GM18867 (cell line): ENCODE measurements around the gene LMX1A.

ENCODE experiments used
- ATAC-seq: cut with Tn5 transposase; IDR thresholded peaks from one replicate; pipeline ENCODE4 v1.9.1; 2021; ENCODE audit warnings: mild to moderate bottlenecking, moderate library complexity; ENCODE audit not compliant: unreplicated experiment

LMX1A gene

DNA sequence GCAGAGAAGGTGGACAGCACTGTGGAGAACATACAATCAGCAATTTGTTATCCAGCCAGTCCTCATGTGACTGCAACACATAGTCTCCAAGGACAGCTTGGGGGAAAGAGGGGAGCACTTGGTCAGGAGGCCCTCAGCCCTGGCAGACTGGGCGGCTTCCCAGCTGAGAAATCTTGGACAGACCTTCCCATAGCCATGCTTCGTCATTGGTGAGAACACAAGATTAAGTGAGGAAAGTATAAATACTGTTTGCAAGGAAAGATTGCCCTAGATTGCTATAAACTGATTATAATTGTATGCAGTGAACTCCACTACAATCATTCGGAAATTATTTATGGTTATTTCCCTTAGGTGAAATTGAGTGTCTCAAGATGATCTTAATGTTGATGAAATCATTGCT, 131.5 kb downstream of the LMX1A start:
- no peak for ATAC-seq

DNA sequence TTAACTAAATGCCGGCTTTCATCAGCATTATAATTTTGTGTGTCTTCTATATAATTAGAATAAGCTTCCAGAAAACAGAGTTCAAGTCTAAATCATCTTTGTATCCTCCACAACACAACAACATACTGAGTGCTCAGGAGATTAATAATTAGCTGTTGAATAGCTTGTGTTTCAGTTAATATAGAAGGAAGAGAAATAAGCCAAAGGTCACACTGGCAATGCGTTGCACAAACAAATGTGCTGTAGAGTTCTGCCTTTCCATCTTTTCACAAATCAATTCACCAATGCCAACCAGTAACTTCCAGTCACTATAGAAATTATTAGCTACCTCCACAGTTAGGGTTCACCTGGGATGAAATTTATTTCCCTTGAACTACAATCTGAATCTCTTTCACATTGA, 132.0 kb downstream of the LMX1A start:
- ATAC-seq, result no peak

DNA sequence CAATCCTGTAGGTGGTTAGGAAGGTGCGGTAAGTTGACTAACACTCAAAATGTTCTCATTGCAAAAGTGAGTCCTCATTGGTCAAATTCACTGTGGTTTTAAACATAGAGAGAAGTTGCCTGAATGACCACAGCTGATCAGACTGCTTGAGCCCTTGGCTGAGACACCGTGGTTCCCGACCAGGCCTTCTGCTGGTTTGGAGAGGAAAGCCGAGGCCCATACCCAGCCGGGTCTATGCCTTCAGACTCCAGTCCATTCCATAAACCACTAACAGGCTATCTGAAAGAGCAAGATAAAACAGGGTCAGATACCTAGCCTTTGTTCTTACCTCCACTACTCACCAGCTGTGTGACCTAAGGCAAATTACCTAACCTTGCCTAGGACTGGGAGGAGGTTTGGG, 133.9 kb downstream of the LMX1A start:
- no peak for ATAC-seq

DNA sequence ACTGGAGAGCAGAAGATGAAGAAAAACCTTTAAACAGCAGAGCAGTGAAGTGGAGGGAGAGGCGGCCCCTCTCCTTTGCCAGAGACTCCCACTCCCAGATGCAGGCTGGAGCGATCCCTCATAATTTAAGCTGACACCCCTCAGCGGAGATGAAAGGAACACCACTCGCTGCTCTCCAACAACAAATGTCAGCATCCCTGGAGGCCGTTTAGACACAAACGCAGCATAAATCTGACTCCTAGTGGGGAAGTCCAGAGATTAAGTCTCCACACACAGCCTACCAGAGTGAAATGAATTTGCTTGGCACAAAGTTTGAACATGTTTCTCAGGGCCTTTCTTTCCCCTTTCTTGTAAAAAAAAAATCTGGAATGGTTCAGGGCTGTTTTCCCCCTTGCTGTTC, 137.8 kb downstream of the LMX1A start:
- ATAC-seq, result no peak

DNA sequence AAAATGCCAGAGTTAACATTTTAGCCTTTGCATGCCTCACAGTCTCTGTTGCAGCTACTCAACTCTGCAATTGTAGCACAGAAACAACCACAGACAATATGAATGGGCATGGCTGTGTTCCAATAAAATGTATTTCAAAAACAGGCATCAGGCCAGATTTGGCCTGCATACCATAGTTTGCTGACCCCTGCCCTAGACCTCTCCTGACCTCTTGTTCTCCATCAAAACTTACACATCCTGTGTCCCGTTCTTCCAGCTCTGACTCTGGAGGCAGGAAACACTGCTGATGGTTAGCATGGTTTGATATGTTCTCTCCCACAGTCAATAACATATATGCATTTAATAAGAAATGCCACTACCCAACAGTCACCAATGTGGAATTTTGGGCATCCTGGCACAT, 138.6 kb downstream of the LMX1A start:
- ATAC-seq, result no peak

DNA sequence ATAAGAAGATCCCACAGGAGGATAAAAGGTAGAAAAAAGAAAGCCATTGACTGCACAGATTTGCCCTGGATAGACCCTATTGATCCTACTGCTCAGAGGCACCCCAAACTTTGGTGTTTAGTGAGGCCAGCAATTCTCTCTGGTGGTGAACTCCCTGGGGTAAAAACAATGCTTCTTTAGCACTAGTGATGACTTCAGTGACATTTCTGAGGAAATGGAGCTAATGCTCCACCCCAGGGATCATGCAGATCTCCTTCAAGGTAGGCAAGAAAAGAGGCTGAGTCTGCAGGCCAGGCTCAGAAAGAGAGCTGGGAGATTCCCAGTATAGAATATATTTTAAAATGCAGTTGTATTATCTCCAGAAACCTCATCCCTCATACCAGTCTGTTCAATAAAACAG, 140.3 kb downstream of the LMX1A start:
- ATAC-seq, result no peak

DNA sequence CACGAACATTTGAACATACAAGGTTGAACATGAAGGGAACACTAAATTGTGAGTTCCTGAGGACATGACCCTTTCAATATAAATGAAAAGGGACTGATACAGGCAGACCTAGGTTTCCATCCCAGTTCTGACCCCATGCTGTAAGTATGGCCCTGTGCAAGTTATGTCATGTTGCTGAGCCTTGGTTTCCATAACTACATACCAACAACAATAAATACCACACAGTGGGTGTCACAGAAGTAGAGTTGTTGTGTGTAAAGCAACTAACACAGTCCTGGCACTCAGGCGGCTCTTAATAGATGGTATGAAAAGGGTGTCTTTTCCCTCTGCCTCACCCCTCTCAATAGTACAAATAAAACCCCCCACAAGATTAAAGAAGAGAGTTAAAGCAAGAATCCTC, 140.8 kb downstream of the LMX1A start:
- no peak for ATAC-seq

DNA sequence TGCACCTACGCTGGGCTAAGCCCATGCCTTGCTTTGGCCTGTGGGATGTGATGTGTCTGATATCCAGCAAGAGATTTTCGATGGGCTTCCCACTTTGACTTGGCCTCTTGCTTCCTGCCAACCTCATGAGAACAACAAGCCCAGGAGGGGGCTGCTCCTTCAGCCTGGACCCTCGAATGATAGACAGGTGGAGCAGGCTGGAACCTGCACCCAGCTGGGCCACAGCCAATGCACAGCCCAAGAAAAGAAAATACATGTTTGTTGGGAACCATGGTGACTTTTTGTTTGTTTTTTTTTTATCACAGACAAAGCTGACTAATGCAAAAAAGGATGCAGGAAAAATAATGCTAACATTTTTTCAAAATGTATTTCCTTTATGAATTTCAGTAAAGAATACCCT, 144.3 kb downstream of the LMX1A start:
- ATAC-seq, result no peak

DNA sequence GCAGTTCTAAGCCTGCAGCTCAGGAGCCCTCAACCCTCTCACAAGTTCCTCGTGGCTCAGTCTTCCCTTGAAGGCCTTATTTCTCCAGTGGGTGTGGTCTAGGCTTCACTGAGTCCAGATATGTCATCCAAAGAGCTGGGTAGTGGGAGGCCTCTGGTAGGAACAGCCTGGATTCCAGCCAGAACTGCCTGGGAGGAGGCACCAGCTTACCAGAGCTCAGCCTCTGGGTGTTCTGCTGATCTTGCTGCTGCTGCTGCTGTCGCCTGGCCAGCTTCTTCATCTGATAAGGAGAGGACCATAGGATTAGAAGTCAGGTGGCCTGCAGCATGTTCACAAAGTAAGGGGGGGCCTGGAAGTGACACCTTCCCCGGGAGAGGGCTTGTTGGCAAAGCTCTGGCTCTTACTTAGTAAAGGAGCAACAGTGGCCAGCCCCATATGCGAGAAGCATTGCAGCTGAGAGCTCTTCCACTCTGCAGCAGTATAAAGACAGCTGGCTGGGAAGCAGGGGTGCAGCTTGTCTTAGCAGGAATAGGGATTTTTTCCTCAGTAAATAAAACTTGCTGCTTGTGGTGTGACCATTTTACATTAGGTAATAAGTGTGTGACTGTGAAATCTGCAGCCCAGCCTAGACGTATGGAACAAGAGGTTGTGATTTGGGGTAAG, 148.5 kb downstream of the LMX1A start:
- no peak for ATAC-seq

DNA sequence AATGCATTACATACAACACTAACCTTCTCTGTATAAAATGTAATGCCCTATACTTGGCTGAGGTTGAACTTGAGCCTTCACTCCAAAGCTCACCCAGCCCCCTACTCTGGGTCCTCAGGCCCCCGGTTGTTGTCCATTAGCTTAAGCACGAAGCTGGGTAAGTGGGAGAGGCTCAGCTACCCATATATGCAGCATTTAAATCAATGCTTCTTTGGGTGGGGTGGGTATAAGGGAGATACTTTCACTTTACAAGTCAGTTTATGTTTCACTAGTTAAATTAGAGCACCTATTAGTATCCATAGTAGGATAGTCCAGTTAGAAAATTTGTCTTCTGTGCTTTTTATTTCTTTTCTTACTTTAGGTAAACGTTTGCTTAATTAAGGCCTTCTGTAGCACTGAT, 151.4 kb downstream of the LMX1A start:
- ATAC-seq, result no peak

DNA sequence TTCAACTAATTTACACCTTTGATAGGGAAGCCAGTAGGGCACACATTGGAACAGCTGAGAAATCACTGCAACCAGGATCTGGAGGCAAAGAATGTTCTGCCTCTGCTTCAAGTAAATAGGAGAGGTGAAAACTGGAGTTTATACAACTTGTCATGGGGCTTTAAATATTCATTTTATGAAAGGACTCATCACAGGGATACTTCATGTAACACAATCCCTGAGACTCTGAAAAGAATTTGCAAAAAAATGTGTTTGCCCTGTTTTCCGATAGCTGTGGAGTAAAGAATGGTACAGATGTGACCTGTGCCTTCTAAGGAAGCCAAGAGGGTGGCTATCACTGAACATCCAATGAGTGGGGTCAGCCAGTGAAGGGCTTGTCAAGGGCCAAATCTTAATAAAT, 152.0 kb downstream of the LMX1A start:
- no peak for ATAC-seq

DNA sequence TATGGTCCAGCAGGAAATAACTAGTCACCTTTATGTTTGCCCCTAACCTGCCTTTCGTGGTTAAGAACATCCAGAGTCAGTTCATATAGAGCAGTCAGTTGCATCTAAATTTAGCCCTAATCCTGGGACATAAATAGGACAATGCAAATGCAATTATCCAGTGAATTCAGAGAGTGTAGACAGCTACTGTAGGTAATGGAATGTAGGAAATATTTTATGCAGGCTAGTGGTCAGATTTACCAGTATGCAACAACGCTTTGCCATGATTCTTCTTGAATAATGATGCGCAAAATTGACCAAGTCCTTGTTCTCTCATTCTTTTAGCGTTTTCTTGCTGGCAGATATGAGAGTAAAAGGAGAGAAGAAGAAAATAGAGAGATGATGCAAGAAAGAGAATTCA, 165.4 kb downstream of the LMX1A start:
- no peak for ATAC-seq

DNA sequence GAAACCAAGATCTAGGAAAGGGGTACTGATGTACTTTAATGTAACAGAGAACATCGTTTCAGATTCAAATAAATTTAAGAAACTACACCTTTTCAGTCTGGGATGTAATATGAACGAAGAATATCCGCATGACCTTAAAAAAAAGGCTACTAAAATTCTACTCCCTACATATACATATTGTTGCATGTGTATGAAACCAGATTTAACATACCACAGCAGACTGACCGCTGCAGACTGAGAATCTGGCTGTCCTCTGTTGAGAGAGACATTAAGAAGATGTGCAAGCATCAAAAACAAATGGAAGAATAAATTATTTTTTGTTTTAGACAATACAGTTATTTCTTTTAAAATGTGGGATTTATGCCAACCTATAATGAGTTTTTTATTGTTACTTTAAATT, 166.6 kb downstream of the LMX1A start:
- no peak for ATAC-seq

DNA sequence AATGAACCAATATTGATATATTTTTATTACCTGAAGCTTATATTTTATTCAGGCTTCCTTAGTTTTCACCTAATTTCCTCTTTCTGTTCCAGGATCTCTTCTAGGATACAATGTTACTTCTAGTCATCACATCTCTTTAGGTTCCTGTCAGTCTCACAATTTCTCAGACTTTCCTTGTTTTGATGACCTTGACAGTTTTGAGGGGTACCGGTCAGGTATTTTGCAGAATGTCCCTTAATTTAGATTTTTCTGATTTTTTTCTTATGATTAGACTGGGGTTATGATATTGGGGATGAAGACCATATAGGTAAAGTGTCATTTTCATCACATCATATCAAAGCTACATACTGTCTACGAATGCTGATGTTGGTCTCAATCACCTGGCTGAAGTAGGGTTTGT, 167.5 kb downstream of the LMX1A start:
- no peak for ATAC-seq

DNA sequence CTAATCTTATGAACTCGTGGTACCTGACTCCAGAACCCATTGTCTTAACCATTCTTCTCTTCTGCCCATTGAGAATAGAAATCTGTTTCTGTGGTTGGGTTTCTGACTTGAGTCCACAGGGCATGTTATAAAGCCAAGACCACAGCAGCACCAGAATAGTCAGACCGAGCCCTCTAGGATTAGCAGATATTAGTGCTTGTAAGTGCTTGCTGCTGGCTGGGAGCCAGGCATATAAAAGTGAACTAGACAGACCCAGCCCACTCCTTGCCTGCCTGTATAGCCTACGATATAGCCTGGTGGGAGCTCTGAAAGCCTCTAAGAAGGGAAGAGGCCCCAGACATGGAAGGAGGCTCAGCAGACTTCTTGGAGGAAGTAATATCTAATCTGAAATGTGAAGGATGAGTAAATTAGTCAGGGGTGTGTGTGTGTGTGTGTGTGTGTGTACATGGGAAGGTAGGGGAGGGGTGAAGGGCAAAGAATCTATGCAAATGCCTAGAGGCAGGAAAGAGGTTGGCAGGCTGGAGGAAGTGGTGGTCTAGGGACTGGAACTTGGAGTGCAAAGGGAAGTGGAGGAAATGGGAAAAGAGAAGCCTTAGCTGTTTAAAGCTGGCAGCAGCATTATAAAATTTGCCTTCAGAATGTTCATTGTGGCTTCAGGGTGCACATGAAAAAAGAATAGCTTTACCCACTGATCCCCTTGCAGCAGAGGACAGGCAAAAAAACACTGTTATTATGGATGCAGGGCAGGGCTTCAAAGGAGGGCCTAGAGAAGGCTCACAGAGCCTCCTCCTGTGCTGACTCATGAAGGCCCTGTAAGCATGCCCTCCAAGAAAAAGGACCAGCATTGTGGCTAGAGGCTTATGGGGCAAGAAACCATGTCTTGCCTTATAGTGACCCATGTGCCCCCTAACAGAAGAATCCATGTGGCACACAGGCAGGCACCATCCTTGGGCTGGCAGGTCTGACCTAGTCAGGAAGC, 169.2 kb downstream of the LMX1A start:
- no peak for ATAC-seq

DNA sequence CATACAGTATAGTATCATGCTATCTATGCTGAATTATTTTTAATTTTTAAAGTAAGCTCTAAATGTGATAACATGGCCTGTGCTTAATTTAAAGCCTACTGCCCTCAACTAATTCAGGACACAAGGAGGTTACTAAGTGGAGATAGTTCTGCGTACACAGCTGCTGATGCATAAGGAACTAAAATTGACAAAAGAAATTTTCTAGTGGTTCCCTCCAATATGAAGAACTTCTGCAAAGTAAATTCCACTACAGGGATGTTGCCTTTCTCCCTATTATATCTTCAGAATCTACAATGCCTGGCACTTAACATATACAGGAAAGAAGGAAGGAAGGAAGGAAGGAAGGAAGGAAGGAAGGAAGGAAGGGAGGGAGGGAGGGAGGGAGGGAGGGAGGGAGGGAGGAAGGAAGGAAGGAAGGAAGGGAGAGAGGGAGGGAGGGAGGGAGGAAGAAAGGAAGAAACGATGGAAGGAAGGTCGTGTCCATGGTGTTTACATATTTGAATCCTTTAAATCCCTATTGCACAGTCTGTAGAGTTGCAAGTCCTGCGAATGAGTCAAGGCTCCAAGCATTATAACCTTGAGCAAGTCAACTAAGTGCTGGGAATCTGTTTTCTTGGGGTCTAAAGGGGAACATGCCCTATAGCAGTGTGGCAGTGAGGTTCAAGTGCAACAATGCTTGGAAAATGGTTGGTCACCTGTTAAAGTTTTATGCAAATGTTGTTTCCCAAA, 171.2 kb downstream of the LMX1A start:
- no peak for ATAC-seq

DNA sequence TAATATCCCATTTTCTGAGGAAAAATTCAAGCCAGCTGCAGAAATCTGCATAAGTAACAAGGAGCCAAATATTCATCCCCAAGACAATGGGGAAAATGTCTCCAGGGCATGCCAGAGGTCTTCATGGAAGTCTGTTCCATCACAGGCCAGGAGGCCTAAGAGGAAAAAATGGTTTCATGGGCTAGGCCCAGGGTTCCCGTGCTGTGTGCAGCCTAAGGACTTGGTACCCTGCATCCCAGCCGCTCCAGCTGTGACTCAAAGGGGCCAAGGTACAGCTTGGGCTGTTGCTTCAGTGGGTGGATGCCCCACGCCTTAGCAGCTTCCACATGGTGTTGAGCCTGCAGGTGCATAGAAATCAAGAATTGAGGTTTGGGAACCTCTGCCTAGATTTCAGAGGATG, 173.5 kb downstream of the LMX1A start:
- ATAC-seq, result no peak

DNA sequence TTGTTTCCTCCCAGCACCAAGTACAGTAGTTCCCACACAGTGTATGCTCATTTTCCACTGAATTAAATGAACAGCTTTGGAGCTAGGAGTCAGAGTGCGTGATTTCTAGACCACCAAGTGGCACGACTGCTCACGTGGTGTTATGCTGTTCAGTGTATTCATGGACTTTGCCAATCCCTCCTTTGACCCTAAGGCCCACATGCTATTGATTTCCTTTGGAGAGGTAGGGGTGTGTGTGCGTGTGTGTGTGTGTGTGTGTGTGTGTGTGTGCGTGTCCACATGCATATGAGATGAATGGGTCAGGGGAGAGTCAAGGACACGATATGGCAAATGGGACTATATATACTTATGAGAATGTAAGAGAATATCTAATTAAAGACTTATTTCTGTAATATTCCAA, 177.2 kb downstream of the LMX1A start:
- ATAC-seq, result no peak

DNA sequence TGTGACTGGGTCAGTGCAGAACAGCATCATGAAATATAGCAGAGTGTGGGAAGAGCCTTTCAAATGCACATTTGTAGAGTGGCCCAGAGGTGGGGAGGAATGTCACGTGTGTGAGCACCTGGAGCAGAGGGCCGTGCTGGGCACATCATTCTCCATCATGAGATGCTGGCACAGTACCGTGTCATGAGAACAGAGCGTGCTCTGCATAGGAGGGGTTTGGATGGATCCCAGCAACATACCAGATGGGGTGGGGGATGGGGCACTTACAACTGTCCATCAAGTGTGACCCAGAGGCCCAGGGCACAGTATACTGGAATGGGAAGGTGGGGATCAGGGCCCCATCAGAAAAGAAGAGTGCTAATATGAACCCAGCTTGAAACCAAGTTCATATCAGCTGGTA, 182.0 kb downstream of the LMX1A start:
- no peak for ATAC-seq

DNA sequence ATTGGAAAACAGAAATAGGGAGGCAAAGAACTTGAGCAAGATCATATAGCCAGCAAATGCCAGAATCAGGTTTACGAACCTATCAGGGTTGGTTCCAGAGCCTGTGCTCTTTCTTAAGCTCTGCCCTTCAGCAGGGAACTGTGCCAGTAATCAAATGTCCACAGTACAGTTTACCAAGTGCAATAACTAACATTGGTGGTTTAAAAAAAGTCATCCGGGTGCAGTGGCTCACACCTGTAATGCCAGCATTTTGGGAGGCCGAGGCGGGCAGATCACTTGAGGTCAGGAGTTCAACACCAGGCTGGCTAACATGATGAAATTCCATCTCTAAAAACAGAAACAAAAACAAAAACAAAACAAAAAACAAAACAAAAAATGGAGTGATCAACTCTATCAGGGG, 182.7 kb downstream of the LMX1A start:
- no peak for ATAC-seq

DNA sequence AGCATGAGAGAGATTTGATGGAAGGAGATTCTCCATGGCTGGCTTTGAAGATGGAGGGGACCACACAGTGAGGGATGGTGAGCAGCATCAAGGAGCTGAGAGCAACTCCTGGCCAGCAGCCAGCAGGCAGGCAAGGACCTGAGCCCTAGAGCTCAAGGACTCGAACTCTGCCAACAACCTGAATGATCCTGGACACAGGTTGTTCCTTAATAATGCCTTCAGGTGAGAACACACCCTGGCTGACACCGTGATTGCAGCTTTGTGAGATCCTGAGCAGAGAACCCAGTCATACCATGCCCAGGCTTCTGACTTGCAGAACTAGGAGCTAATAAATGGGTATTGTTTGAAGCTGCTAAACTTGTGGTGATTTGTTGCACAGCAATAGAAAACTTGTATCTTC, 183.1 kb downstream of the LMX1A start:
- no peak for ATAC-seq

DNA sequence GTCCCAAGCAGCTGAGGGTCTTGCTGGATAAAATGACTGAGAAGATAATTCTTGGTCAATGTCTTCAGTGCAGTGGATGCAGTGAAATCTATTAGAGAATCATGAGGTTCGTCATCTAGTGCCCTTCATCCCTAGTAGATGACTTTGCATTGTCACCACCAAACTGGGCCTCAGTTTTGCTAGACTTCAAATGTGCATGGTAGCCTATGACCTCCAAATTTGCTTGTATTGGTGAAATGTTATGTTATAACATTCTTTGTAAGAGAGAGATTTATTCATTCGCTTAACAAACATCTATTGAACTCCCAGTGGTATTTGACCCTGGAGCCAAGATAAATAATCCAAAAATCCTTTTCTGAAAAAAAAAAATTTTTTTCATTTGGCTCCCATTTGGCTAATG, 183.8 kb downstream of the LMX1A start:
- no peak for ATAC-seq
